Gastroesophageal sphincter (tissue), 3 donors: ENCODE results near the gene ZFC3H1.

Source experiments
- EP300 ChIP-seq: sonication (generic); formaldehyde crosslinking; IDR thresholded peaks from one replicate; pipeline ENCODE4 v1.6.1; 2017; ENCODE audit warnings: antibody characterized with exemption, mild to moderate bottlenecking
- POLR2A ChIP-seq, 2 donors: fragments of 450-650 bp; IDR thresholded peaks; one replicate each; pipeline ENCODE4 v1.6.1; 2017; ENCODE audit warnings: antibody characterized with exemption in 2 of 2, mild to moderate bottlenecking in 2 of 2, moderate library complexity in 1 of 2
- POLR2AphosphoS5 ChIP-seq: sonication (generic); formaldehyde crosslinking; IDR thresholded peaks from one replicate; pipeline ENCODE4 v1.6.1; 2017; ENCODE audit warnings: antibody characterized with exemption
- TF ChIP-seq, protein P1 (sequence below), 4 experiments: fragments of 200-600 bp in 2 of 4; fragments of 450-650 bp in 2 of 4; sonication (generic) in 1 of 4; IDR thresholded peaks; one replicate each; pipeline ENCODE4 v1.5.1; 2017 to 2019; ENCODE audit warnings: antibody characterized with exemption in 4 of 4, mild to moderate bottlenecking in 2 of 4, moderate library complexity in 2 of 4

DNA sequence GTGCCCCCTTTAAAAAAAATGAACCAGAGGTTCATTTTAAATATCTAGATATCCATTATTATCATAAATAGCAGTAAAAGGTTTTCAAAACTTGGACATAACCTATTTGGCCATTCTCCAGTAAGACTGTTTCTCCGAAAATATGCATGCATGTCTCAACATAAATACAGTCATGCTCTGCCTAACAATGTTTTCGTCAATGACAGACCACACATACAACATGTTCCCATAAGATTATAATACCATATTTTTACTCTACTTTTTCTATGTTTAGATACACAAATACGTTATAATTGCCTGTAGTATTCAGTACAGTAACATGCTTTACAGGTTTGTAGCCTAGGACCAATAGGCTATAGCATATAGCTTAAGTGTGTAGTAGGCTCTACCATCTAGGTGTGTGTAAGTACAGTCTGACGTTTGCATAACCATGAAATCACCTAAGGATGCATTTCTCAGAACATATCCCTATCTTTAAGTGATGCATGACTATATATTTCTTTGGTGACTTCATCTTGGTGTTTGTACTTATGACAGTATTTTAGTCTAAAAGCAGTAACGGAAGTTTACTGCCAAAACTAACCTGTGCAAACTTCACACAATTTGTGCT is 25.4 kb upstream of the ZFC3H1 start:
- no peak for TF ChIP-seq POLR2A (IDR thresholded peaks at IDR 0.05)
- TF ChIP-seq, protein P1, sequence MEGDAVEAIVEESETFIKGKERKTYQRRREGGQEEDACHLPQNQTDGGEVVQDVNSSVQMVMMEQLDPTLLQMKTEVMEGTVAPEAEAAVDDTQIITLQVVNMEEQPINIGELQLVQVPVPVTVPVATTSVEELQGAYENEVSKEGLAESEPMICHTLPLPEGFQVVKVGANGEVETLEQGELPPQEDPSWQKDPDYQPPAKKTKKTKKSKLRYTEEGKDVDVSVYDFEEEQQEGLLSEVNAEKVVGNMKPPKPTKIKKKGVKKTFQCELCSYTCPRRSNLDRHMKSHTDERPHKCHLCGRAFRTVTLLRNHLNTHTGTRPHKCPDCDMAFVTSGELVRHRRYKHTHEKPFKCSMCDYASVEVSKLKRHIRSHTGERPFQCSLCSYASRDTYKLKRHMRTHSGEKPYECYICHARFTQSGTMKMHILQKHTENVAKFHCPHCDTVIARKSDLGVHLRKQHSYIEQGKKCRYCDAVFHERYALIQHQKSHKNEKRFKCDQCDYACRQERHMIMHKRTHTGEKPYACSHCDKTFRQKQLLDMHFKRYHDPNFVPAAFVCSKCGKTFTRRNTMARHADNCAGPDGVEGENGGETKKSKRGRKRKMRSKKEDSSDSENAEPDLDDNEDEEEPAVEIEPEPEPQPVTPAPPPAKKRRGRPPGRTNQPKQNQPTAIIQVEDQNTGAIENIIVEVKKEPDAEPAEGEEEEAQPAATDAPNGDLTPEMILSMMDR (IDR thresholded peaks at IDR 0.05), result no peak
- TF ChIP-seq POLR2AphosphoS5, result no peak
- TF ChIP-seq EP300, result no peak
